Heart left ventricle (tissue), 16 donors: Measurements from ENCODE around the gene CST4. TPM values are rescaled to one million over a fixed set of nuclear protein-coding genes. Genes with fewer than 3 reads are reported as not detected.
"Not testable (repeated sequence)": the region's sequence is repeated elsewhere in the genome, so short reads cannot be mapped to it uniquely, and the experiment has no call there.

Experiments used
- ATAC-seq, 4 donors: fragments of 200-7000 bp; cut with Tn5 transposase; one replicate each; pipeline ENCODE4 v1.9.1; 2020 to 2022; ENCODE audit warnings: moderate library complexity in 4 of 4, mild to moderate bottlenecking in 3 of 4, moderate number of reproducible peaks in 1 of 4
- DNase-seq, 5 donors: peaks; one replicate each; pipeline ENCODE4 v3.0.0-alpha.2; 2020
- H3K27ac ChIP-seq, 12 donors: fragments of 200-600 bp; sonication (generic) in 4 of 12; one replicate each; pipeline versions ENCODE4 v1.5.0 to v1.8.0; 2016 to 2022; ENCODE audit warnings: mild to moderate bottlenecking in 2 of 12
- H3K27me3 ChIP-seq, 9 donors: fragments of 200-600 bp; sonication (generic) in 2 of 9; one replicate each; pipeline versions ENCODE4 v1.5.1 to v1.8.0; 2016 to 2022; ENCODE audit warnings: mild to moderate bottlenecking in 3 of 9
- H3K36me3 ChIP-seq, 9 donors: fragments of 200-600 bp; sonication (generic) in 2 of 9; one replicate each; pipeline versions ENCODE4 v1.5.0 to v1.8.0; 2018 to 2022; ENCODE audit warnings: mild to moderate bottlenecking in 2 of 9
- H3K4me1 ChIP-seq, 12 donors: fragments of 200-600 bp; sonication (generic) in 4 of 12; one replicate each; pipeline versions ENCODE4 v1.5.0 to v1.8.0; 2016 to 2022; ENCODE audit warnings: mild to moderate bottlenecking in 3 of 12
- H3K4me3 ChIP-seq, 12 donors: fragments of 200-600 bp; sonication (generic) in 4 of 12; one replicate each; pipeline versions ENCODE4 v1.5.0 to v1.8.0; 2017 to 2022; ENCODE audit warnings: mild to moderate bottlenecking in 9 of 12, moderate library complexity in 4 of 12
- H3K9me3 ChIP-seq, 12 donors: fragments of 200-600 bp; sonication (generic) in 4 of 12; one replicate each; pipeline versions ENCODE4 v1.5.0 to v1.8.0; 2016 to 2022; ENCODE audit warnings: mild to moderate bottlenecking in 1 of 12
- CTCF ChIP-seq, 12 donors: fragments of 200-600 bp; sonication (generic) in 4 of 12; IDR thresholded peaks; one replicate each; pipeline versions ENCODE4 v1.5.0 to v1.8.0; 2018 to 2022; ENCODE audit warnings: antibody characterized with exemption in 12 of 12, mild to moderate bottlenecking in 5 of 12
- POLR2A ChIP-seq, 2 donors: fragments of 450-650 bp; IDR thresholded peaks; one replicate each; pipeline ENCODE4 v1.6.1; 2017; ENCODE audit warnings: antibody characterized with exemption in 2 of 2, mild to moderate bottlenecking in 2 of 2, moderate library complexity in 2 of 2
- WGBS, 4 donors: extraction: QIAGEN DNeasy Blood & Tissue Kit in 2 of 4; methylation state at CpG; one replicate each; pipeline versions ENCODE4 v1.1.5 to v1.1.7; 2013 to 2018; 5-methylcytosine and 5-hydroxymethylcytosine counted together
- intact Hi-C, 10 donors: fragments of 100-400 bp; cut with DNase I; formaldehyde crosslinking; loops; one replicate each; pipeline versions ENCODE4 v1.11.1 to v1.14.2; 2022
- polyA plus RNA-seq, 2 donors: library from polyadenylated mRNA; stranded (reverse); fragments of 200-250 nt; gene quantifications; one replicate each; pipeline ENCODE4 v1.2.3, GENCODE V29; 2013
- total RNA-seq, 9 donors: library from RNA; depleted of rRNA in 2 of 9; stranded (reverse); fragments of >200 nt in 2 of 9; fragmentation: NEBNext Ultra II Directional in 3 of 9; extraction: Animal tissue kit (Norgen Biotek cat#: 25700) in 3 of 9; gene quantifications; one replicate each; pipeline versions ENCODE4 v1.1.0 to v1.2.4, GENCODE V29; 2016 to 2023
- donor health status: ischemic (EF 13 %, LVEDD 7.1; RV severe dilation, severe dysfunction).
- donor health status: healthy with polysubstance abuse.
- donor health status: DM: no; HTN: yes; CAD: no.
- donor health status: DM: no; HTN: no; CAD: no.
- donor health status: ischemic (EF 25% LVEDD 6.9; RV normal size, moderate dysfunction).
- donor health status: ischemic (EF 25% LVEDD 5.7; RV mildly dilated, moderate dysfunction).
- donor health status: healthy.
- donor health status: DM: yes; HTN: yes; CAD: no.
- donor health status: ischemic (EF 35%, LVEDD 5.7; RV mildly dilated, moderate dysfunction).
- donor health status: nonischemic (EF 11% LVEDD 7.7; RV severe dilation, severe dysfunction).
- donor health status: DM: yes; HTN: yes; CAD: no.
- donor health status: PGD.
- donor health status: ischemic (EF 29% LVEDD 5.4; RV normal size, mild dysfunction).
- donor health status: nonischemic (EF 23%, LVEDD 6.1; RV moderate dilation, normal function).

The CST4 gene
- total and polyA plus RNA-seq, 11 donors = not detected

GRCh38 chr20:23636182-23636907 lies 52.5 kb downstream of the CST4 start:
- Histone ChIP-seq H3K27ac (peak overlapping the region; percentile 87 to 100 (median 96)), H3K4me1 (peaks cover 0 to 78% (median 30%) of the 10 kb centered on the region in 12 donors), H3K36me3 (peaks cover 0 to 37% (median 26%) of the 10 kb centered on the region in 9 donors), H3K4me3 (peak overlapping the region; percentile 59 to 100 (median 90)), H3K9me3 (no peaks in the 10 kb centered on the region), H3K27me3 (no peaks in the 10 kb centered on the region)
- ATAC-seq (no peak), DNase-seq (peak in 1 of 5 donors; percentile 60)
- TF ChIP-seq CTCF (IDR thresholded peaks at IDR 0.05) (no peak), POLR2A (IDR thresholded peaks at IDR 0.05) (no peak)
- intact Hi-C loops = loop anchor here in 3 of 10 donors (2.0 to 5.0 kb wide), 3 partner anchors 26 to 274 kb away; partner anchors contain the start of gene GZF1 (in 1 of the 3)
- 62 to 77% (median 72%) methylated on average over 17 to 19 of the region's 19 CpGs for WGBS, 4 donors

- Histone ChIP-seq H3K4me1 (peaks cover 0 to 72% (median 28%) of the 10 kb centered on the region in 12 donors), H3K4me3 (peak overlapping the region in 11 of 12 donors; percentile 68 to 100 (median 91)), H3K36me3 (peaks cover 0 to 38% (median 28%) of the 10 kb centered on the region in 9 donors), H3K27ac (peak overlapping the region in 7 of 12 donors; percentile 31 to 99 (median 97))
- whole genome bisulfite sequencing, 4 donors = 67 to 90% (median 75%) methylated on average over 1 to 2 of the region's 2 CpGs
- H3K27me3 ChIP-seq, ATAC-seq, H3K9me3 ChIP-seq, DNase-seq: not testable (repeated sequence)
- intact Hi-C loops = loop anchor here in 3 of 10 donors (2.0 to 5.0 kb wide), 3 partner anchors 25 to 273 kb away; partner anchors contain the start of gene GZF1 (in 1 of the 3)
Measured at GRCh38 chr20:23635768-23636090, 53.1 kb downstream of the CST4 start.

Other genes starting within 250 kb of the CST4 start
- not detected for gene CSTL1, start 249.4 kb downstream of the CST4 start, total RNA-seq
- not detected for gene CSTL1, start 249.4 kb downstream of the CST4 start, polyA plus RNA-seq
- gene CST11, start 236.2 kb downstream of the CST4 start, total RNA-seq = not detected
- not detected for gene CST11, start 236.2 kb downstream of the CST4 start, polyA plus RNA-seq
- not detected for gene CST8, start 197.9 kb downstream of the CST4 start, total RNA-seq
- not detected for gene CST8, start 197.9 kb downstream of the CST4 start, polyA plus RNA-seq
- not detected for gene CST9L, start 120.6 kb downstream of the CST4 start, total RNA-seq
- not detected for gene CST9L, start 120.6 kb downstream of the CST4 start, polyA plus RNA-seq
- not detected for gene CST9, start 83.1 kb downstream of the CST4 start, total RNA-seq
- not detected for gene CST9, start 83.1 kb downstream of the CST4 start, polyA plus RNA-seq
- 1,000 to 10,000 TPM in 3 of 9 donors, 100 to 1,000 TPM in 6; 482 to 1,194 (median 708) TPM for gene CST3, start 51.1 kb downstream of the CST4 start, total RNA-seq
- 100 to 1,000 TPM; 240 to 611 TPM for gene CST3, start 51.1 kb downstream of the CST4 start, polyA plus RNA-seq
- gene CST1, start 61.9 kb upstream of the CST4 start, total RNA-seq = not detected
- gene CST1, start 61.9 kb upstream of the CST4 start, polyA plus RNA-seq = not detected
- under 1 TPM in 2 of 9 donors, not detected in 7; 0.37 to 0.56 TPM for gene CST2, start 137.7 kb upstream of the CST4 start, total RNA-seq
- gene CST2, start 137.7 kb upstream of the CST4 start, polyA plus RNA-seq = not detected
- gene CST5, start 190.7 kb upstream of the CST4 start, total RNA-seq = not detected
- not detected for gene CST5, start 190.7 kb upstream of the CST4 start, polyA plus RNA-seq